Peyer's patch (tissue), 4 donors: ENCODE measurements around the gene PAK1. TPM values are rescaled to one million over a fixed set of nuclear protein-coding genes. Genes with fewer than 3 reads are reported as not detected.

Experiments
- DNase-seq, 3 donors: peaks; one replicate each; pipeline ENCODE4 v3.0.0-alpha.2; 2017 to 2019
- H3K27ac ChIP-seq, 4 donors: fragments of 200-600 bp; sonication (generic); one replicate each; pipeline ENCODE4 v1.5.1; 2016 to 2019
- H3K27me3 ChIP-seq, 2 donors: fragments of 200-600 bp; sonication (generic); one replicate each; pipeline ENCODE4 v1.5.1; 2019
- H3K36me3 ChIP-seq, 3 donors: fragments of 200-600 bp; sonication (generic); one replicate each; pipeline ENCODE4 v1.5.1; 2016 to 2019
- H3K4me1 ChIP-seq, 4 donors: fragments of 200-600 bp; sonication (generic); one replicate each; pipeline ENCODE4 v1.5.1; 2016 to 2019
- H3K4me3 ChIP-seq, 4 donors: fragments of 200-600 bp; sonication (generic); 1 replicate in 3 of 4; 2 replicates in 1 of 4; pipeline ENCODE4 v1.5.1; 2016 to 2019; ENCODE audit warnings: mild to moderate bottlenecking in 1 of 4
- H3K9me3 ChIP-seq, 4 donors: fragments of 200-600 bp; sonication (generic); one replicate each; pipeline ENCODE4 v1.5.1; 2016 to 2019; ENCODE audit warnings: mild to moderate bottlenecking in 1 of 4
- POLR2A ChIP-seq, 2 donors: fragments of 450-650 bp; IDR thresholded peaks; one replicate each; pipeline ENCODE4 v1.5.1; 2017; ENCODE audit warnings: antibody characterized with exemption in 2 of 2, mild to moderate bottlenecking in 2 of 2, moderate library complexity in 2 of 2
- total RNA-seq, 4 donors: library from RNA; depleted of rRNA; stranded (reverse); fragments of >200 nt; gene quantifications; one replicate each; pipeline ENCODE4 v1.1.0, GENCODE V29; 2016
- TF ChIP-seq, protein P1 (sequence below), 6 experiments: fragments of 450-650 bp in 4 of 6; fragments of 200-600 bp in 2 of 6; sonication (generic) in 1 of 6; IDR thresholded peaks; one replicate each; pipeline ENCODE4 v1.5.1; 2017 to 2019; ENCODE audit warnings: antibody characterized with exemption in 6 of 6, mild to moderate bottlenecking in 3 of 6, moderate library complexity in 1 of 6

PAK1 gene
- total RNA-seq, 4 donors from 2014 or later: 60.2 to 127 (median 103) TPM

DNA sequence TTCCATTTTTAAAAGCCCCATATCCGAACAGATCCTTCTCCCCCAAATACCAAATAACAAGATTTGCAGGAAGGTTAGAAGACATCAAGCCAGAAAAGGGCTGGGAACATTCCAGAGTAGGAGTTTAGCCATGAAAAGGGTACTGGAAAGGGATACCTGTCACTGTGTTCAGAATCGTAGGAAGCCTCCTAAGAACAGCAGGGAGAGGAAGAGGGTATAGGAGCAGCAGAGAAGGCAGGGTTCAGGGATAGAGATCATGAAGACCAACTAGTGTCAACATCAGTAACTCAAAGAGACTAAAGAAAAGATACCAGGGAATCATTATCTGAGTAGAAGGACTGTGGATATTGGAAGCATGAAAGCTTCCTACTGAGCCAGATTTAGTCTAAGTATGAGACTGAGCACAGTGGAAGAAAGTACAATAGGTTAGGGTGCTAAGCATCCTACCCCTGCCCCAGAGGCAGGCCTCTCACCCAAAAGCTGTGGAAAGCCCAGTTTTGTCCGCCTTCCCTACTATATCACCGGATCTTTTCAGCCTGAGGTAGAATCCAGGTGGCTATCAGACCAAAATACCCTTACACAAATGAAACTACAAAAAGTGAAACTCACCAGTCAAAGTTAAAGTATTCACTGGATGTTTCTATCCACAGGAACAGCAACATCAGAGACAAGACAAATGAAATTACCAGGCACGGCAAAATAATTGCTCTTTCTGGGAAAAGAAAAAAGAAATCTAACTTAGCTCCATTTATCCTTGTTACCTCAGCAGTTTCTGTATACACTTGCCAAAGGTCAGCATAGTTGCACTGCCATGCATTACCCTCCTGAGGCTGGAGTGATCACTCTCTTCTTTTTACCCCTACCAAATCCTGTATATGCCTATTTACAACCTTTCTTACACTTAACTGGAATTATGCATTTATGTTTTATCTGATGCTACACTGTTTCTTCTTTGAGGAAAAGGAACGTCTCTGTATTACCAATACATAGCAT, 189.1 kb downstream of the PAK1 start:
- Histone ChIP-seq H3K36me3 (no peaks in the 10 kb centered on the region), H3K27ac (no peak overlapping the region), H3K27me3 (no peaks in the 10 kb centered on the region), H3K4me3 (no peak overlapping the region), H3K9me3 (no peaks in the 10 kb centered on the region), H3K4me1 (no peaks in the 10 kb centered on the region)
- DNase-seq: no peak
- no peak for TF ChIP-seq POLR2A (IDR thresholded peaks at IDR 0.05)
- TF ChIP-seq, protein P1, sequence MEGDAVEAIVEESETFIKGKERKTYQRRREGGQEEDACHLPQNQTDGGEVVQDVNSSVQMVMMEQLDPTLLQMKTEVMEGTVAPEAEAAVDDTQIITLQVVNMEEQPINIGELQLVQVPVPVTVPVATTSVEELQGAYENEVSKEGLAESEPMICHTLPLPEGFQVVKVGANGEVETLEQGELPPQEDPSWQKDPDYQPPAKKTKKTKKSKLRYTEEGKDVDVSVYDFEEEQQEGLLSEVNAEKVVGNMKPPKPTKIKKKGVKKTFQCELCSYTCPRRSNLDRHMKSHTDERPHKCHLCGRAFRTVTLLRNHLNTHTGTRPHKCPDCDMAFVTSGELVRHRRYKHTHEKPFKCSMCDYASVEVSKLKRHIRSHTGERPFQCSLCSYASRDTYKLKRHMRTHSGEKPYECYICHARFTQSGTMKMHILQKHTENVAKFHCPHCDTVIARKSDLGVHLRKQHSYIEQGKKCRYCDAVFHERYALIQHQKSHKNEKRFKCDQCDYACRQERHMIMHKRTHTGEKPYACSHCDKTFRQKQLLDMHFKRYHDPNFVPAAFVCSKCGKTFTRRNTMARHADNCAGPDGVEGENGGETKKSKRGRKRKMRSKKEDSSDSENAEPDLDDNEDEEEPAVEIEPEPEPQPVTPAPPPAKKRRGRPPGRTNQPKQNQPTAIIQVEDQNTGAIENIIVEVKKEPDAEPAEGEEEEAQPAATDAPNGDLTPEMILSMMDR (IDR thresholded peaks at IDR 0.05): no peak

DNA sequence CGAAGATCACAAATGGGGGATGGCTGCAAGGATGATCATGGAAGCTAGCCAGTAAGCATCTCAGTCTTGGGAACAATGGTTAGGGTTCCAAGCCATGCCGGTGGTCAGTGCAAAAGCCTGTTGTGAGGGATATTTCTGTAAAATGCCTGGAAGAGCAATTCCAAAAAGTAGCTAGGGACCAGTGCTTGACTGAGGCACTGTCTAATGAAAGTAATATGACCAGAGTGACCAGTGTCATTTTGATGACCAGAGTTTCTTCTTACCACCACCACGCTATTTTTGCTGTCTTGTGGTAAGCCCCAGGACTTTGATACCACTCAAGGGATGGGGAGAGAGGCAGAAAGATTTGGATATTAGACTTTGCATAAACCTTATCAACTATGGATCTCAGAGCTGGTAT, 190.8 kb downstream of the PAK1 start:
- Histone ChIP-seq H3K36me3 (no peaks in the 10 kb centered on the region), H3K27ac (no peak overlapping the region), H3K27me3 (no peaks in the 10 kb centered on the region), H3K9me3 (no peaks in the 10 kb centered on the region), H3K4me1 (no peaks in the 10 kb centered on the region), H3K4me3 (no peak overlapping the region)
- no peak for DNase-seq
- TF ChIP-seq, protein P1 (IDR thresholded peaks at IDR 0.05): no peak
- no peak for TF ChIP-seq POLR2A (IDR thresholded peaks at IDR 0.05)

DNA sequence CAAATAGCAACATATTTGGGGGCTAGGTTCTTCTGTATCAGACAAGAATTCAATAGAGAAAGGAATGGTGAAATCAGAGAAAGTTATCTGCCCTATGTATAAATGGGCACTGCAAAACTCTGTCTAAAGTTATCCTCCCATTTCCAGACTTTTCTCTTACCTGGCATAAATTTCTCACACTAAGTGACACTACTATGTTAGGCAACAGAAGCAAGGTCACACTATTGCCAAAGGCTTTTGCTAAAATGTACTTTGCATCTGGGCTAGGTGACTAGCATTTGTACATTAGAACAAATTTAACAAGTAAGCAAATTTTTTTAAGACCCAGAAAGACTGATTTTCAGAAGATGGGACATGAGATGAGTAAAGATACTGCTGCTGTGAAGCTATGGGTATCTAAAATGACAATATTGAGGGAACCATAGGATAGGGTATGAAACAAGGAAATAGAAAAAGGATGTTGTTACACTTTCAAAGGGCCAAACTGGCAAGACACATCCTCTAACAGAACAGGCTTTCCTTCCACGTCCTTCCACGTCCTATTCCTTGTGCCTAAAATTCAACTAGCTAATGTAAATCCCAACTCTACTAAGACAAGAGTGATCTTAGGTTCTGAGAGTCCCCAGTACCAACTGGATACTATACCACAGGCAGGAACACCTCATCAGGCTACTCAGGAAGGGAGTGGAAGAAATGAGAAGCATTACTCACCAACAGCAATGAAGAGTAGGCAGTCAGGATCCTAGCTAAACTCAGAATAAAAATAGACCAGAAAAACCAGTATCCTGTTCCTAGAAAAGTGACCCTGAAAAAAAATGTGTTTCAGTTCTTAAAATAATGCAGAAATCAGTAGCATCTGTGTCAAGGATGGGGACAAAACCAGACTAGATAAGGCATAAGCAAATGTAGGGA, 195.0 kb downstream of the PAK1 start:
- H3K27me3 ChIP-seq: no peaks in the 10 kb centered on the region
- DNase-seq: no peak
- H3K4me1 ChIP-seq: no peaks in the 10 kb centered on the region
- H3K9me3 ChIP-seq: no peaks in the 10 kb centered on the region
- H3K27ac ChIP-seq: no peak overlapping the region
- no peaks in the 10 kb centered on the region for H3K36me3 ChIP-seq
- no peak overlapping the region for H3K4me3 ChIP-seq
- TF ChIP-seq POLR2A (IDR thresholded peaks at IDR 0.05): no peak
- TF ChIP-seq, protein P1 (IDR thresholded peaks at IDR 0.05): no peak

DNA sequence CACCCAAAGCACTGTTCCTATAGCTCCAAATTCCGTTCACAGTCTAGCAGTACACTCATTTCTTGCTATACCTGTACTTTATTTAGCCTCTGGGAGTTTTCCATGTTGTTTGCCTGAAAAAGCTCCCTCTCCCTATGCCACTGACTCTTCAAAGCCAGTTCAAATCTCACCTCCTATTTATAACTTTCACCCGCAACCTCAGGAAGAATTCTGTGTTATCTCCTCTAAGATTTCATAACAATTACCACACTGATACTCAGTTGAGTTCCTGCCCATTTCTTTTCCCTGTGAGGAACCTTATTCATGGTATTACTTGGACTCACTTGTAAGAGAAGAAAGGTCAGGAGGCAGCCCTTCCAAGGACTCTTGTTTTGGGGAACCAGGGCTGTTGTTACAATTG, 197.6 kb downstream of the PAK1 start:
- no peak for TF ChIP-seq POLR2A (IDR thresholded peaks at IDR 0.05)
- TF ChIP-seq, protein P1 (IDR thresholded peaks at IDR 0.05): no peak
- Histone ChIP-seq H3K27ac (no peak overlapping the region), H3K9me3 (no peaks in the 10 kb centered on the region), H3K36me3 (no peaks in the 10 kb centered on the region), H3K4me1 (no peaks in the 10 kb centered on the region), H3K27me3 (no peaks in the 10 kb centered on the region), H3K4me3 (no peak overlapping the region)
- DNase-seq: no peak

Other genes with a start within 250 kb of the PAK1 start
- gene GDPD4, start 172.4 kb downstream of the PAK1 start, total RNA-seq: not detected
- 10 to 100 TPM in 3 of 4 donors, 1 to 10 TPM in 1; 5.0 to 62.0 (median 18.0) TPM for gene AQP11, start 115.9 kb upstream of the PAK1 start, total RNA-seq
- gene CLNS1A, start 163.7 kb upstream of the PAK1 start, total RNA-seq: 10 to 100 TPM; 33.0 to 90.0 (median 56.7) TPM